22Rv1 (cell line): ENCODE data around the gene UBL7.

Source experiments
- ZFX ChIP-seq: fragments of 450-650 bp; IDR thresholded peaks from 2 replicates; pipeline ENCODE4 v1.6.1; 2017; ENCODE audit warnings: antibody characterized with exemption, borderline replicate concordance
- TF ChIP-seq, protein P1 (sequence below): fragments of 450-650 bp; IDR thresholded peaks from 2 replicates; pipeline ENCODE4 v1.5.1; 2017; ENCODE audit warnings: mild to moderate bottlenecking

DNA sequence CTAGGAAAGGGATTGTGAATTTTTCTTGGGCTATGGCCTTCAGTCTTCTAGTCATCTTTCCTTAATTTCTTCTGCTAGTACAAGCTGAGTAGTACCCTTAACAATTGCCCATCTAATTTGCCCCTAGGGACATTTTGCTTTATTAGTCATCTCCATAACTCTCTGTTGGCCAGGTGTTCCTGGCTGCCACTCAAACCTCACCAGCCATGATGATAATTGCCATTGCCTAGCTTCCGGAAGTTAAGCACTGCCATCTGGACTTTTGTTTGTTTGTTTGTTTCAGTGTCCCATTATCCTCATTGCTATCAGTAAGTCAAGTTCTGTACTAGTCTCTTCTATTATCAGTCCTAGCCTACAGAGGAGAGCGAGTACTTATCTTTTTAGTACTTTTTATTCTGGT is 36.6 kb upstream of the UBL7 start:
- TF ChIP-seq, protein P1, sequence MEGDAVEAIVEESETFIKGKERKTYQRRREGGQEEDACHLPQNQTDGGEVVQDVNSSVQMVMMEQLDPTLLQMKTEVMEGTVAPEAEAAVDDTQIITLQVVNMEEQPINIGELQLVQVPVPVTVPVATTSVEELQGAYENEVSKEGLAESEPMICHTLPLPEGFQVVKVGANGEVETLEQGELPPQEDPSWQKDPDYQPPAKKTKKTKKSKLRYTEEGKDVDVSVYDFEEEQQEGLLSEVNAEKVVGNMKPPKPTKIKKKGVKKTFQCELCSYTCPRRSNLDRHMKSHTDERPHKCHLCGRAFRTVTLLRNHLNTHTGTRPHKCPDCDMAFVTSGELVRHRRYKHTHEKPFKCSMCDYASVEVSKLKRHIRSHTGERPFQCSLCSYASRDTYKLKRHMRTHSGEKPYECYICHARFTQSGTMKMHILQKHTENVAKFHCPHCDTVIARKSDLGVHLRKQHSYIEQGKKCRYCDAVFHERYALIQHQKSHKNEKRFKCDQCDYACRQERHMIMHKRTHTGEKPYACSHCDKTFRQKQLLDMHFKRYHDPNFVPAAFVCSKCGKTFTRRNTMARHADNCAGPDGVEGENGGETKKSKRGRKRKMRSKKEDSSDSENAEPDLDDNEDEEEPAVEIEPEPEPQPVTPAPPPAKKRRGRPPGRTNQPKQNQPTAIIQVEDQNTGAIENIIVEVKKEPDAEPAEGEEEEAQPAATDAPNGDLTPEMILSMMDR = no peak
- TF ChIP-seq ZFX = no peak
